Stimulated activated CD8-positive, alpha-beta memory T cell treated with anti-CD3 and anti-CD28 coated beads, Interleukin-15, amount 100 ng/mL, for 4 hours (primary cell): ENCODE data around the gene VWA5B1.

Source experiments
- DNase-seq, 2 donors: peaks; one replicate each; pipeline ENCODE4 v3.0.0-alpha.2; 2020; ENCODE audit warnings: low read depth in 2 of 2

The VWA5B1 gene

GRCh38 chr1:20389571-20389970 lies 98.9 kb downstream of the VWA5B1 start:
- DNase-seq: no peak

- DNase-seq: no peak
Observed at GRCh38 chr1:20390589-20391331, 100.1 kb downstream of the VWA5B1 start.

- no peak for DNase-seq
Observed at GRCh38 chr1:20395255-20395654, 104.6 kb downstream of the VWA5B1 start.

GRCh38 chr1:20398744-20399143 lies 108.1 kb downstream of the VWA5B1 start:
- DNase-seq: no peak

DNA sequence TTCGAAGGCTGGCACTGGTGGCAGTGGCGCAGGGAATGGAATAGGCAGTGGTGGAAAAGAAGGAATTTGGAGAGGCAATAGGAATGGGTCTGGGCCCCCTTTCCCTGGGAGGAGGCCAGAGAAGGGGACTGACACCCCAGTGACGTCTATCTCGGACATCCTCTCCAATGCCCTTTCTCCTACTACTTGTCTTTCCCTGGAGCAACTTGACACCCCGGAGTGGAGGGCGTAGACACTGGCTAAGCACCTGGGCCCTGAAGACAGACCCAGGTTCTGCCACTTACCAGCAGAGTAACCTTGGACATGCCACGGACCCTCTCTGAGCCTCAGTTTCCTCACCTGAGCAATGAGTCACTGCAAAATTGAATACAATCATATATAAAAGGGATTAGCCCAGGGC lies 108.5 kb downstream of the VWA5B1 start:
- DNase-seq: no peak

- no peak for DNase-seq
Observed at GRCh38 chr1:20399606-20400180, 109.0 kb downstream of the VWA5B1 start.

GRCh38 chr1:20400341-20401177 lies 109.9 kb downstream of the VWA5B1 start:
- DNase-seq: no peak

DNA sequence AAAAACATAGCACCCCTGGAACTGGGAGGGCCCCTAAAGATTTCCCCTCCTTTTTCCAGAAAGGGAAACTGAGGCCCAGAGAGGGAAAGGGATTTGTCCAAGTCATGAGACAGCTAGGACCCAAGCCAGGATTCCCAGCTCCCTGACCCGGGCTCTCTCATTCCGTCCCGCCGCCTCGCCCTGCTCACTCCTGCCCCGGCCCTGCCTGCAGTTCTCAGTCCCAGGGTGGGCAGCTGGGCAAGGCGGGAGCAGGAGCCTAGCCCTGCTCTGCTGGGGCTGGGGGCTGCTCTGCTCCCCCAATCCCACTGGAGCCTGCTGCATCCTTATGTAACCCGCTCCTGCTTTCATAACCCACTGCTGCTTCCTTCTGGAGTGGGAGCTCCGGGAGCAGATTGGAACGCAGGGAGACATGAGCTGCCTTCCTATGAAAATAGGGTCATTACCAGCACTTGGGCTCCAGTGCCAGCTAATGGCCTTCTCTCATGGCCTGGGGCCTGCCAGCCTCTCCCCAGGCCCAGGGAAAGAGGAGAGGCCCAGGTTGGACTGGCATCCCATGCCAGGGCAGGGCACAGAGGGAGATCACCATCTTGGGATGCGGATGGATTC lies 110.8 kb downstream of the VWA5B1 start:
- DNase-seq: no peak

DNA sequence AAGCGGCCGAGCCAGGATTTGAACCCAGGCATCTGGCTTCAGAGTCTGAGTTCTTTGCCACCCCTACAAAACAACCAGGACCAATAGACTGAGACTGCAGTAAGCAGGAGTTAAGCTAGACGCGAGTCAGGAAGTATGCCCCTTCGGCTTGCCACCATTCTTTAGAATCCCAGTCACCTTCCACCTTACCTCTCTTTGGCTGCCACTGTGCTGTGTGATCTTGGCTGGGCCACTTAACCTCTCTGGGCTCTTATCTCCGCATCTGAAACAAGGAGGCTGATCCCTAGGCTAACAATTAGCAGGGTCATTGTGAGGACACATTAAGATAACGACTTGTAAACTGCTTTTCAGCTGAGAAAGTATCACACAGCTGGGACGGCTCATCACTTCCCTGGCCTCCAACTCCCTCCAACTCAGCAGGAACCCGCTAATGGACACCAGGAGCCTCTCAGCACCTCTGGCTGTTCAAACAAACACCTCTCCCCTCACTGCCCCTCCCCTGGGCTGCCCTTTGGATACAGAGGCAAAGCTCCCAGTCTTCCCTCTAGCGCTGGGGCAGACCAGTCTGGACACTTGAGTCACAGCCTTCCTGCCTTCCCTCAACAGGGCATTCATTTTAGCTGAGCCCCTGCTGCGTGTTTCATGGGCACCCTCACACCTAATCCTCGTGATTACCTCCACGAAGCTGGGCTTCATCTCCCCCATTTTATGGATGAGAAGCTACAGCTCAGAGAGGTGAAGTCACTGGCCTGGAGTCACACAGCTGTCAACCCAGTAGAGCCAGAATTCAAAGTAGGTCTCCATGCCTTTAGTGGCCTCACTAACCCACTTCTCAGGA lies 112.1 kb downstream of the VWA5B1 start:
- DNase-seq: no peak

GRCh38 chr1:20403423-20404145 lies 112.9 kb downstream of the VWA5B1 start:
- no peak for DNase-seq

- DNase-seq: no peak
Observed at GRCh38 chr1:20404466-20404865, 113.8 kb downstream of the VWA5B1 start.
